ENCODE measurements around the gene LGI4.

The LGI4 gene
- total RNA-seq: 0.36 to 0.88 (median 0.38) reads per million in 4 experiments

DNA sequence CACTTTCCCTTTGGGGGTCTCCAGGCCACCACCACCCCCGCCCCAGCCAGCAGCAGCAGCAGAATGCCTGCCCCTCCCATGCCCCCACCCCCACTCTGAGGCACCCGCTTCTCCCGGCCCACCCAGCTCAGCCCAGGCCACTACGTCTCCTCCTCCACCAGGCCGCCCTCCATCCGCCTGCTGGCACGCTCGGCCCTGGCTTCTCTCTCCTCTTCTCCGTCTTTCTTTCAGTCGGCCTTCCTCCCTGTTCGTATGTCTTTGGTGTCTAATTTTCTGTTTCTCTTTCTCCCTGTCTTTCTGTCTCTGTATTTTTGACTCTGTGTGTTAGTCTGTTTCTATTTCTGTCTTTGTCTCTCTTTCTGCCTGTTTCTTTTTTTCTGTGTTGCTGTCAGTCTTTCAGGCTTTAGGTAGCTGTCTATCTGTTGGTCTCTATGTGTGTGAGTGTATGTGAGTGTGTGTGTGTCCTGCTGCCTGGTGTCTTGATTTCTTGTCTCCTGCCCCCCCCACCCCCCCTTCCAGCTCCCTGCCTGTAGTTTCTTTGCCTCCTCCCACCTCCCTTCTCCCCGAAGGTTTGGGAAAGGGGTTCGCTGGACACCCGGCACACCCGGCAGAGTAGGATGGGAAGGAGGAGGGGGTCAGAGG, at the start of gene LGI4:
TSS of gene LGI4 (minus strand) at position 459 of the 642 bp plus-strand sequence. CDS start at position 80, 379 bp downstream.
- DNase-seq: no peak

- DNase-seq: no peak
Observed at GRCh38 chr19:35184267-35184666, 49.4 kb upstream of the LGI4 start.

- DNase-seq: no peak
Observed at GRCh38 chr19:35181387-35181786, 46.5 kb upstream of the LGI4 start.

DNA sequence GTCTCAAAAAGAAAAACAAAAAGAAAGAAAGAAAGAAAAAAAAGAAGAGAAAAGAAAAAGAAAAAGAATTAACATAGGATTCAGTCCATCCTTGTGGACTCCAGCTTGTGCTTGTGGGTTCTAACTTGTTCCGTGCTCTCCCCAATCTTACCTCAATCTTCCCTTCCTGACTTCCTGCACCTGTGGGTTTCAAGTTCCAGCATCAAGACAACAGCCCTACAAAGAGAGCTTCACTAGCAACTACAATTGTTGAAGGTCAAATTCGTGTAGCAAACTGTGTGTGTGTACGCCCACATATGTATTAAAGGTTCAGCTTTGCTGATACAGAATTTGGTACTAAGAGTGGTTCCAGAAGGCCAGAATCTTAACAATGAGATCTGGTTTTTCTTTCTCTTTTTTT, 45.0 kb upstream of the LGI4 start:
- no peak for DNase-seq

- no peak for DNase-seq
Observed at GRCh38 chr19:35178701-35179100, 43.8 kb upstream of the LGI4 start.

GRCh38 chr19:35177377-35178274, 42.8 kb upstream of the LGI4 start:
- DNase-seq: no peak

DNA sequence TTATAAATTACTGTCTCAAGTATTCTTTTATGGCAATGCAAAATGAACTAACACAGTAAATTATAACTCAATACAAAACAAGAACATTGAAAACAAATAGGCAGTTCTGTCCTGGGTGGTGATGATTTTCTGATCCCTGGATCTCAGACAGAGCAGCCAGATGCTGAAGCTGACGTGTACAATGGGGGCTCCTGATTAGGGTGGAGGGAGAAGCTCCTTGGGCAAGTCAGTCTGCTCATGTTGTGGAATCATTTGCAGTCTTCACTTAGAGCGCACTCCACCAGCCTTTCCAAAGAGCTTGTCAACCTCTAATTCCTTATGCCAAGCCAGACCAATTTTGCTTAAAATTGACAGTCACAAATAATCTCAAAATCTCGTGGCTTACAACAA, 41.3 kb upstream of the LGI4 start:
- DNase-seq: no peak

DNA sequence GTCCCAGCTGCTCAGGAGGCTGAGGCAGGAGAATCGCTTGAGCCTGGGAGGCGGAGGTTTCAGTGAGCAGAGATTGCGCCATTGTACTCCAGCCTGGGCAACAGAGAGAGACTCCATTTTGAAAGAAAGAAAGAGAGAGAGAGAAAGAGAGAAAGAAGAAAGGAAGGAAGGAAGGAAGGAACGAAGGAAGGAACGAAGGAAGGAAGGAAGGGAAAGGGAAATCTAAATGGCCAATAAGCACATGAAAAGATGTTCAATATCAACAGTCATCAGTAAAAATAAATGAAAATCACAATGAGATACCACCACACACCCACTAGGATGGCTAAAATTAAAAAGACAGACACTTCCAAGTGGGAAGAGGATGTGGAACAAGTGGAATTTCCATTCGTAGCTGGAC, 39.4 kb upstream of the LGI4 start:
- no peak for DNase-seq

- no peak for DNase-seq
Observed at GRCh38 chr19:35171730-35172129, 36.9 kb upstream of the LGI4 start.

DNA sequence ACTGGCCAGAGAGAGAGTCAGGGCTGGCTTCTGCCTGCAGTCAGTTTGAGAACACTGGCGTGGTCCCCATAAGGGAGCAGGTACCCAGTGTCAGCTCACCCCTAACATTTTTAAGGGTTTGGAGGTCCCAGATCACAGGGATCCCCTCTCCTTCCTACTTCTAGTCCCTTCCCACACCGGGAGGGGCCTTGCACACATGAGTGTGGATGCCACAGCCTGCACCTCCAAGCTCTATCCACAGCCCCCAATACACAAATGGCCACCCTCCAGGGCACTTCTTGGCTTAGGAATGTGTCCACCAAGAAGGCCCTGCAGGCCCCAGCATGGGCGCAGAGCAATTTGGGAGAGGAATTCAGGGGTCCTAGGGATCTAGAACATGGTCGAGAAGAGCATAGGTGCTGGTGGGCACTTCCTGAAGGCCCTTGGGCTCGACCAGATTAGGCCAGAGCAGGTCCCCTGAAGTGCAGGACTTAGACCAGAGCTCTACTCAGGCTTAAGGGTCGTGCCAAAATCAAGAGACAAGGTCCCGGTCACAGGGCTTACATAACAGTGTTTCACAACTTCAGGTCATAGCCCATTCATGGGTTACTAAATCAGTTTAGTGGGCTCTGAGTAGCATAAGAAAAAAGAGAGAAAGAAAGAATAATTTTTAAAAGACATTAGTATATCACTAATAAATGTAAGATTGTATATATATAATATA, 35.7 kb upstream of the LGI4 start:
- no peak for DNase-seq

GRCh38 chr19:35169221-35169995, 34.5 kb upstream of the LGI4 start:
- no peak for DNase-seq

DNA sequence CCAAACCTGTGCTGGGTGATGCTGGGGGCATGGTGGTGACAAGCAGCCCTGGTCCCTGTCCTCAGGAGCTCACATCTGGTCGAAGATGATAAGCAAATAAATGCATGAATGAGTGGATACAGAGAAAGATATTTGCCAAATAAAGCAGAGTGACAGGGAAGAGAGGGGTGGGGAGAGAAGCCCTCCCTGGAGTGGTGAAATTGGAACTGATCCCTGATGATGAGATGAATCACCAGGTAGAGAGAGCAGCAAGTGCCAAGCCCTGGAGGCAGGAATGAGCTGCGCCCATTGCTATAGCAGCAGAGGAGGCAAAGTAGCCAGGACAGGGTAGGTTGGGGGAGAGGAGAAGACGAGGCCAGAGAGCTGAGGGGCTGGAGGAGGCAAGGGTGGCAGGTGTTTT, 33.3 kb upstream of the LGI4 start:
- no peak for DNase-seq

GRCh38 chr19:35167251-35168119, 32.6 kb upstream of the LGI4 start:
- DNase-seq: no peak

DNA sequence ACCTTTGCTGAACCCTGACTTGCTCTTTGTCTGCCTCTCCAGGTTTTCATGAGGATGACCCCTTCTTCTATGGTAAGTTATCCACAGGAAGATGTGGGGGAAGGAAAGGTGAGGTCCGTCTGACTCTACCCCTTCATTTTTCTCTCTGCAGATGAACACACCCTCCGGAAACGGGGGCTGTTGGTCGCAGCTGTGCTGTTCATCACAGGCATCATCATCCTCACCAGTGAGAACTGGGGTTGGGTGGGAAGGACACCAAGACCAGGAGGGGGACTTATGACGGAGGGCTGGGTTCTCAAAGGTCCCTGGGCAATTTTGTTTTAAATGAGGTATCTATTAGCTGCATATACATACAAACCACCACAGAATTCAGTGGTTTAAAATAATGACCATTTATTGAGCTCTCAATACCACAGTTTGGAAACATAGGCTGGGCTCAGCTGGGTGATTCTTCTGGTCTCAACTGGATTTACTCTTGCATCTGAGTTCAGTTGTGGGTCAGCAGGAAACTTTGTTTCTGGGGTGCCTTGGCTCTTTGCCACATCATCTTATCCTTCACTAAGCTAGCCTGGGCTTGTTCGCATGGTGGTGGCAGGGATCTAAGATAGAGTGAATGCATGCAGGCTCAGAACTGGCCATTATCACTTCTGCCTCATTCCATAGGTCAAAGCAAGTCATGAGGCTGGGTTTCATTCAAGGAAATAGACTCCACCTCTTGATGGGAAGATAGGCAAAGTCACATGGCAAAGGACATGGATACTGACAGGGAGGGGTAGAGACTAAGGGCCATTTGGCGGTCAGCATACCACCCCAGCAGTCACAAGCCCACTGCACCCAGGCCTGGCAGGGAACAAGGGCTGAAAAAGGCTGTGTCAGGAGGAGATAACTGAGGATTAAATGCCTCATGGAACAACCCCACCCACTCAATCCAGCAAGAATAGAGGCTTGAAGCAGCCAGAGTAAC, 31.5 kb upstream of the LGI4 start:
- DNase-seq: no peak

DNA sequence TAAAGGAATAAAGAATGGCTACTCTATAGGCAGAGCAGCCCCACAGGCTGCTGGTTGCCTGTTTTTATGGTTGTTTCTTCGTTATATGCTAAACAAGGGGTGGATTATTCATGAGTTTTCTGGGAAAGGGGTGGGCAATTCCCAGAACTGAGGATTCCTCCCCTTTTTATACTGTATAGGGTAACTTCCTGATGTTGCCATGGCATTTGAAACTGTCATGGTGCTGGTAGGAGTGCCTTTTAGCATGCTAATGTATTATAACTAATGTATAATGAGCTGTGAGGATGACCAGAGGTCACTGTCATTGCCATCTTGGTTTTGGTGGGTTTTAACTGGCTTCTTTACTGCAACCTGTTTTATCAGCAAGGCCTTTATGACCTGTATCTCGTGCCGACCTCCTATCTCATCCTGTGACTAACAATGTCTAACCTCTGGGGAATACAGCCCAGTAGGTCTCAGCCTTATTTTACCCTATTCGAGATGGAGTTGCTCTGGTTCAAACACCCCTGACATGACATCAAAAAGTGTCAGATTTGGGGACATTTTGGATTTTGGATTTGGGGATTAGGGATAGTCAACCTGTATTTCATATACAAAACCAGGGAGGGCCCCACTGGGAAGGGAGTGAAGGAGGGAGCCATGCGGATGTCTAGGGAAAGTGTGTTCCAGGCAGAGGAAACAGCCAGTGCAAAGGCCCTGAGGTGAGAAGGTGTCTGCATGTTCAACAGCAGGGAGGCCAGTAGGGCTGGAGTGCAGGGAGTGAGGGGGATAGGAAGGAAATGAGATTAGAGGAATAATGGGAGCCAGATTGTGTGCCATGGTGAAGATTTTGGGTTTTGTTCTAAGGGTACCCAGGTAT, 30.6 kb upstream of the LGI4 start:
- no peak for DNase-seq

DNA sequence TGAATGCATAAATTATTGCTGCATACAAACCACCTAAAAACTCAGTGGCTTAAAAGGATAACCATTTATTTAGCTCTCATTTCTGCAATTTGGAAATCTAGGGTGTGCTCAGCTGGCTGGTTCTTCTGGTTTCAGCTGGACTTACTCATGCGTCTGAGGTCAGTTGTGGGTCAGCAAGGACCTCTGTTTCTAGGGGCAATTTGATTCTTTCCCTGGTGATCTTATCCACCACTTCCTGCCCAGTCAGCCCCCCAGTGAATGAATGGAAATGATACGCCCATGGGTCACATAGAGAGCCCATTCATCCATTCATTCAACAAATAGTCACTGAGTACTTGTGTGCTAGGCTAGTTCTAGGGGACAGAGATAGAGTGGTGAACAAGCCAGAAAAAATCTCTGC, 29.6 kb upstream of the LGI4 start:
- DNase-seq: no peak

DNA sequence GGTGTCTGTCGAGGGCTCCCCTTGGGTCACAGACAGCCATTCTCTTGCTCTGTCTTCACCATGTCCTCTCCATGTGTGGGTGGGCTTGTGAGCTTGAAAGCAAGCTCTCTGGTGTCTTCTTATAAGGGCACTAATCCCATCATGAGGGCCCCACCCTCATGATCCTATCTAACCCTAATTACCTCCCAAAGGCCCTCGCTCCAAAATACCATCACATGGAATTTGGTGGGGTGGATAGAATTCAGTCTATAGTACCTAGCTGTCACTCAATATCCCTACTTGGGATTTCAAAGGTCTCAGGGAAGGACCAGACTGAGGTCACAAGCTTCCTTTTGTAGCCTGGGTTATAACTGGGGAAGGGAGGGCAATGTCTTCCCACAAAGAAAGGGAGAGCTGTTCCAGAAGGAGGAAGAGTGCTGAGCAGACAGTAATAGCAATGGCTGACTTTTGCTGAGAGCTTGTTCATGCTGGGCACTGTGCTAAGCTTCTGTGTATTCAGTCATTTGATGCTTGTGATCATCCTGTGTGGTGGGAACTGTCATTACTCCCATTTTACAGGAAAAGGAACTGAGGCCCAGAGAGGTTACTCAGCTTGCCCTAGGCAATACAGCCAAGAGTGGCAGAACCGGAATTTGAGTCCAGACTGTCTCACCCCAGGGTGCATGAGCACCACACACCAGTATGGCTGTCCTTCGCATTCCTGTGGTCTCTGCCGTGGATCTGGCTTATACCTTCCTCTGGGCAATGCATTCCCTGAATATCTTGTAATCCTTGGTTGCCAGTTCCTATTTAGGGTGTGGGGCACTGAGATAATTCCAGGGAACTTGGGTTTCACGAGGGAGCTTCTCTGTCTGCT, 27.8 kb upstream of the LGI4 start:
- DNase-seq: no peak

- DNase-seq: no peak
Observed at GRCh38 chr19:35161434-35161743, 26.5 kb upstream of the LGI4 start.

Measured in effector CD8-positive, alpha-beta T cell (primary cell).